ENCODE measurements around the gene SPATA3. TPM values are rescaled to one million over a fixed set of nuclear protein-coding genes. Genes with fewer than 3 reads are reported as not detected.

SPATA3 gene
- total RNA-seq, 2 experiments from 2014 or later: 0.35 TPM; not detected in 1

GRCh38 chr2:231052494-231053451, 56.9 kb downstream of the SPATA3 start:
- DNase-seq: peak; percentile 86
- Mint-ChIP-seq H3K27ac (peak overlapping the region; percentile 70), H3K4me1 (peaks cover 37% of the 10 kb centered on the region), H3K4me3 (peak overlapping the region; percentile 78), H3K9me3 (no peaks in the 10 kb centered on the region), H3K36me3 (ENCODE audit: low read depth) (no peaks in the 10 kb centered on the region), H3K27me3 (peaks cover 23% of the 10 kb centered on the region)
- ChIA-PET POLR2A (interaction anchor here (0.8 to 1.6 kb wide), 8 partner anchors 9 to 412 kb away, joined by 3 to 9 read pairs (median 4); partner anchors contain the start of gene NCL), CTCF (interaction anchor here (0.6 to 2.1 kb wide), 44 partner anchors 8 to 854 kb away, joined by 3 to 17 read pairs (median 4); partner anchors contain the start of genes HTR2B and NCL)

DNA sequence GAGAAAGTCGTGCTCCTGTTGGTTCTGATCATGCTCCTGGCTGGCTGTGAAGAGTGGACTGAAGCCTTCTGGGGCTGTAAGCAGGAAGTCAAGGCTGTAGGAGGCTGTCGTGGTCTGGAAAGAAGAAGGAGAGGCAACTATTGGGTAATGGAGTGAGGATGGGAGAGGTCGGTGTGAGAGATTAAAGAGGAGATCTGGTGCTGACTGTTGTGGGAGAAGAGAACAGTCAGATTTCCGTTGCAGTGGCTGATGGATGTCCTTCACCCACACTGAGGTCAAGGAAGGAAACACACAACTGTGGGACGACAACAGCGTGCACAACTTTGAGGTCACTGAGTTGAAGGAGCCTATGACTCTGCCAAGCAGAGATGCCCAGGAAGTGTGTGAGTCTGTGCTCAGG, 57.9 kb downstream of the SPATA3 start:
- peaks cover 18% of the 10 kb centered on the region for H3K27me3 Mint-ChIP-seq
- POLR2A ChIA-PET: interaction anchor here (1.6 kb wide), 1 partner anchor 11 kb away, joined by 4 read pairs; no protein-coding TSS in a partner anchor
- DNase-seq: peak; percentile 43
- no peaks in the 10 kb centered on the region for H3K36me3 Mint-ChIP-seq (ENCODE audit: low read depth)
- no peaks in the 10 kb centered on the region for H3K9me3 Mint-ChIP-seq
- peak overlapping the region; percentile 8 for H3K4me3 Mint-ChIP-seq
- H3K27ac Mint-ChIP-seq: peak overlapping the region; percentile 70
- CTCF ChIA-PET: interaction anchor here (0.9 to 1.8 kb wide), 3 partner anchors 11 to 130 kb away, joined by 3 to 8 read pairs (median 5); no protein-coding TSS in a partner anchor
- H3K4me1 Mint-ChIP-seq: peaks cover 48% of the 10 kb centered on the region

GRCh38 chr2:231056453-231057416, 60.8 kb downstream of the SPATA3 start, which contains the start of gene PSMD1:
TSS of gene PSMD1 (plus strand) at chr2:231056867. CDS start at chr2:231057026, 159 bp downstream.
- H3K27ac Mint-ChIP-seq: peak within 1 kb of the TSS; percentile 98
- peaks cover 64% of the 10 kb centered on the region for H3K4me1 Mint-ChIP-seq
- H3K4me3 Mint-ChIP-seq: peak within 1 kb of the TSS; percentile 96
- ChIA-PET POLR2A (interaction anchor here (0.6 to 1.7 kb wide), 7 partner anchors 11 to 408 kb away, joined by 3 to 11 read pairs (median 4); partner anchors contain the start of gene NCL), CTCF (interaction anchor here (0.8 to 2.2 kb wide), 9 partner anchors 10 to 544 kb away, joined by 3 to 11 read pairs (median 4); no protein-coding TSS in a partner anchor)
- peaks cover 2% of the 10 kb centered on the region for H3K36me3 Mint-ChIP-seq (ENCODE audit: low read depth)
- H3K9me3 Mint-ChIP-seq: no peaks in the 10 kb centered on the region
- DNase-seq: peak; percentile 93
- H3K27me3 Mint-ChIP-seq: peaks cover 4% of the 10 kb centered on the region

GRCh38 chr2:231057590-231057989, 61.7 kb downstream of the SPATA3 start:
- Mint-ChIP-seq H3K36me3 (ENCODE audit: low read depth) (peaks cover 10% of the 10 kb centered on the region), H3K27ac (peak overlapping the region; percentile 51), H3K27me3 (peaks cover under 1% of the 10 kb centered on the region), H3K4me3 (peak overlapping the region; percentile 96), H3K4me1 (peaks cover 64% of the 10 kb centered on the region), H3K9me3 (no peaks in the 10 kb centered on the region)
- DNase-seq: no peak
- CTCF ChIA-PET: interaction anchor here (0.8 to 2.2 kb wide), 11 partner anchors 9 to 543 kb away, joined by 3 to 11 read pairs (median 4); no protein-coding TSS in a partner anchor
- POLR2A ChIA-PET: interaction anchor here (1.0 to 1.7 kb wide), 6 partner anchors 10 to 407 kb away, joined by 3 to 11 read pairs (median 4); partner anchors contain the start of gene NCL

Other genes with a start within 250 kb of the SPATA3 start
- gene ITM2C, start 131.2 kb upstream of the SPATA3 start, total RNA-seq: 10 to 100 TPM; 25.4 to 26.8 TPM
- gene GPR55, start 70.9 kb upstream of the SPATA3 start, total RNA-seq: 1 to 10 TPM; 7.3 to 7.4 TPM
- gene C2orf72, start 41.4 kb downstream of the SPATA3 start, total RNA-seq: under 1 TPM; 0.35 to 0.98 TPM
- gene PSMD1, start 60.7 kb downstream of the SPATA3 start, total RNA-seq: 10 to 100 TPM; 79.3 to 80.0 TPM
- under 1 TPM; 0.10 to 0.13 TPM for gene HTR2B, start 128.9 kb downstream of the SPATA3 start, total RNA-seq
- gene ARMC9, start 202.5 kb downstream of the SPATA3 start, total RNA-seq: under 1 TPM; 0.50 to 0.55 TPM